GM18502 (cell line): ENCODE data around the gene BORCS5.

Experiments
- ATAC-seq: cut with Tn5 transposase; IDR thresholded peaks from one replicate; pipeline ENCODE4 v1.9.1; 2021; ENCODE audit warnings: mild to moderate bottlenecking; ENCODE audit not compliant: unreplicated experiment, poor library complexity

BORCS5 gene

DNA sequence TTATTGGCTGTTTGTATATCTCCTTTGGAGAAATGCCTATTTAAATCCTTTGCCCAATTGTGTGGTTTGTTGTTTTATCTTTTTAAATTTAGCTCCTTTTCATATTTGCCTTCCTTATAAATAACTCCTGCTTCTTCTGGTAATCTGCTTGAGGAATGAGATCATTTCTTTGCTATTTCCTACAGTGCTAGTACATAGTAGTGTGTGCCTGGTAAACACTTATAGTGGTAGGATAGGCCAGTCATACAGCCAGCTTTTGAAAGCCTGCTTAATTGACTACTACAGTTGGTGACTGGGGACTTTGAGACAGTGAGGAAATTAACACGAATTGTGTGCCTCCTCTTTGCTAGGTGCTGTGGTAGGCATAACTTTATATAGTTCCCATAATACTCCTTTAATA is 68.7 kb downstream of the BORCS5 start:
- ATAC-seq = no peak

DNA sequence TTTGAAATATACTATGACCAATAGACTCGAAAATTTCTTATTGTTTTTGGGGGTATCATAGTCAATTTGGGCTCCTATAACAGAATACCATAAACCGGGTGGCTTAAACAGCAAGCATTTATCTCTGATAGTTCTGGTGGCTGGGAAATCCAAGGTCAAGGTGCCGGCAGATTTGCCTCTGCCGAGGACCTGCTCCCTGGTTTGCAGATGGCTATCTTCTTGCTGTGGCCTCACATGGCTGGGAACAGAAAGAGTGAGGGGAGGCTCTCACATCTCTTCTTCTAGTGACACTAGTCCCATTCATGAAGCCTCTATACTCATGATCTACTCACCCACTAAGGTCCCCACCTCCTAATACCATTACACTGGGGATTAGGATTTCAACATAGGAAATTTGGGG is 70.7 kb downstream of the BORCS5 start:
- ATAC-seq = no peak

DNA sequence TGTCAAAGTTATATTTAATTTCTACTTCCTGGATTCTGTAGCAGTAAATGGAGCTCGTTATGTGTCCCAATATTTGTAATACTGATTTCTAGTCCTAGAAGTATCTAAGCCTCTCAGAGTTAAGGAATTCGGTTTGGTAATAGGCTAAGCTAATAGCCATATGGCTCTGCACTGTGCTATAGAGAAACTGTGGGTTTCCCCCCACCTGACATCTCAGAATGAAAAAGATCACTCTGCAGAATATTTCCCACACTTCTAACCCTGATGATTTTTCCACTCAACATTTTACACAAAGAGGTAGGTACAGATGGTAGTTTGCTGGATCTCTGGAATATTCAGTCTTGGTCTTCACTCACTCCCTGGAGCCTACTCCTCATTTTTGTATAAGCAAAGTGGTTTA is 71.2 kb downstream of the BORCS5 start:
- ATAC-seq = no peak

DNA sequence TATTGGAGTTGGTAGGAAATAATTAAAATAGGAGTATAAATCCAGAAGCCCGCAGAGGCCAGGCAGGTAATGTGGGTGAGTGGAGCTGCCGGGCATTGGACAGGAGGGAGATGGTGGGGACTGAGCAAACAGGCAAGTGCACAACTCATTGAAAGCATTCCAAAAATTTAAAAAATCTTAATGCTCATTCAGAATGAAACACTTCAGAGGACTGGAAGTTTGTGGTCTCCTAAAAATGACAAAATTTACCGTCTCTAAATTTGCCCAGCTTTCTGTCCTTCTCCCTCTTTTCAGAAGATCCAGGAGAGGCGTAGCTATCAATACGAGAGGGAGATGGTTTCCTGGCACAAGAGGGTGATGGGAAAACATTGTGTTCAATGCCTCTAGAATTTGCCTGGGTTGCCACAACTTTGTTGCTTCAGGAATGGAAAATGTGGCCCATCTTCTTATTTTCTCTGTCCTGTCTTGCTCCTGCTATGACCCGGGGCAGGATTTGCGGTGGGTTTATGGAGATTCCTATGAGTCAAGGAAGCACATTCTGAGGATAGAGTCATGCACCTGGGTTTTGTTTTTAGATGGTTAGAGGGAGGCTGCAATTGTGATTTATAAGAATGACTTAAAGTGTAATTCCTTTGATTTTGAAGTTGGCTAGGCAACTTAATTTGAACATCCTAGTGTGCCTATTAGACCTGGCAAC is 72.2 kb downstream of the BORCS5 start:
- no peak for ATAC-seq

DNA sequence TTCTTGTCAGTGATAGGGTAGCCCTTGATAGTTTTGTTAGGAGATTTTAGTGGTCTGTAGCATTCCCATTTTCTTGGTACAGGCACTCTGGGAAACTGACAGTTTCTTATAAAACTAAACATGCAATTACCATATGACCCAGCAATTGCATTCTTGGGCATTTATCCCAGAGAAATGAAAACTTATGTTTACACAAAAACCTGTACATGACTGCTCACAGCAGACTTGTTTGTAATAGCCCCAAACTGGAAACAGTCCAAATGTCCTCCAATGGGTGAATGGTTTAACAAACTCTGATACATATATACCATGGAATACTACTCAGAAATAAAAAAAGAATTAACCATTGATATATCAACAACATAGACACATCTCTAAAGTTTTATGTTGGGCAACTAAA is 75.5 kb downstream of the BORCS5 start:
- no peak for ATAC-seq

DNA sequence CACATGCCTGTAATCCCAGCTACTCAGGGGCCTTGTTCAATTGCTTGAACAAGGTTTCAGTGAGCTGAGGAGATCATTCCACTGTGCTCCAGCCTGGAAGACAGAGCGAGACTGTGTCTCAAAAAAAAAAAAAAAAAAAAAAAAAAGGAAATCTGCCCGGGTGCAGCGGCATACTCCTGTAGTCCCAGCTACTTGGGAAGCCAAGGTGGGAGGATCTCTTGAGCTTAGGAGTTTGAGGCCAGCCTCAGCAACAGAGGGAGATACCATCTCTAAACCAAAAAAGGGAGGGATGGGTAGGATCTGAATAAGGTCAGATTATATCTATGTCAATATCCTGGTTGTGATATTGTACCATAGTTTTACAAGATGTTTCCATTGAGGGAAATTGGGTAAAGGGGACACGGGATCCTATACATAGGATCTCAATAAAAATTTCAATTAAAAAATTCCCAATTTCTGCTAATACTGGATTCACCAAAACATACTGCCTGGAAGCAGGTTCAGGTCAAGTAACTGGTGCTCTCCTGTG is 76.4 kb downstream of the BORCS5 start:
- no peak for ATAC-seq

DNA sequence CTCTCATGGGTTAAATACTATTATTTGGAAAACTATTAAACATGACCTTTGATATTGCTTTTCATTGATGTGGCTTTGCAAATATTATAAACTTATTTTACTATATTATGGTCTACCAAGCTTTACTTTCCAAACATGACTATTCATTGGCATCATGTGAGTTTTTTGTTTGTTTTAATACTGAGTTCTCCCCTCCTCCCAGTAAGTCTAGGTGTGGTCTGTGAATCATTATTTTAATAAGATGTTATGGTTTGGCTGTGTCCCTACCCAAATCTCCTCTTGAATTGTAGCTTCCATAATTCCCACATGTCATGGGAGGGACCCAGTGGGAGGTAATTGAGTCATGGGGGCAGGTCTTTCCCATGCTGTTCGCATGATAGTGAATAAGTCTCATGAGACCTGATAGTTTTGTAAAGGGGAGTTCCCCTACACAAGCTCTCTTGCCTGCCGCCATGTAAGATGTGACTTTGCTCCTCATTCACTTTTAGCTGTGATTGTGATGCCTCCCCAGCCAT is 80.0 kb downstream of the BORCS5 start:
- ATAC-seq = no peak

DNA sequence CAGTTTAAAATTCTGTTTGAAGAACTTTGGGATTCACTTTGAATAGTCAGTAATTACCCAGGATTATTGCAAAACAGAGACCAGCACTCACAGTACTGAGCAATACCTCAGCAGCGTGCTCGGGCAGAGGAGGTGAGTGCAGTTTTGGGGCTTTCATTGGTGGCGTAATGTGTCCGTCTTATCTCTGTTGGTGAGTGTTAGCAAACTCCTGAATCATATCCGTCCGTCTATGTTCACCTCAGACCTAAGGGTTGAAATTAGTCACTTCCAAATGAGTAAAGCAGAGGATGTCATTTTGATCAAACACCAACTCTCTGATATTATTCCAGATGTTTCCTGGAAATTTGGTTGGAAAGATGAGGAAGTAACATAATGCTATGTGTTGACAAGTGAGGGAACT is 82.8 kb downstream of the BORCS5 start:
- ATAC-seq = no peak

DNA sequence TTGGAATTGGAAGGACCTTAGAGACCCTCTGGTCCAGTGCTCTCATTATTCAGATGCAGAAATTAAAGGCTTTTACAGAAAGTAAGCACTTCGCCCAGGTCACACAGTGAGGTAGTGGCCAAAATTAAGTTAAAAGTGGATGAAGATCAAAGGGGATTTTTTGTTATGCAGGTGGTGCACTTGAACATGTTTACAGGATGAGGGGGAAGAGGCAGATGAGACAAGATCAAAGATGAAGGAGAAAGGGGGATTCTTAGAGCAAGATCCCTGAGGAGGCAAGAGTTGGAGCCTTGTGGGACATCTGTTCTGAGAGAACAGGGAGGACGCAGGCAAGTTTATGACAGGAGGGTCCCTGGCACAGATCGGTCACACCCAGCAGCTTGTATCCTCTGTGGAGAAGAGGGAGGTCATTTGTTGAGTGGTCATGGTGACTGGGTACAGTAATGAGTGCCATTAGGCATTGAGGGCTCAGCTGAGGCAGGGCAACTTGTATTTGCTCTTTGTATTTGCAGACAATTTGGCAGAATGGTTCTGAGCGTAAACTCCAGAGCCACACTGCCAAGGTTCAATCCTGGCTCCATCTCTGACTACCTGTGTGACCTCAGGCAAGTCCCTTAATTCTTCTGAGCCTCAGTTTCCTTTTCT is 84.0 kb downstream of the BORCS5 start:
- ATAC-seq = no peak

DNA sequence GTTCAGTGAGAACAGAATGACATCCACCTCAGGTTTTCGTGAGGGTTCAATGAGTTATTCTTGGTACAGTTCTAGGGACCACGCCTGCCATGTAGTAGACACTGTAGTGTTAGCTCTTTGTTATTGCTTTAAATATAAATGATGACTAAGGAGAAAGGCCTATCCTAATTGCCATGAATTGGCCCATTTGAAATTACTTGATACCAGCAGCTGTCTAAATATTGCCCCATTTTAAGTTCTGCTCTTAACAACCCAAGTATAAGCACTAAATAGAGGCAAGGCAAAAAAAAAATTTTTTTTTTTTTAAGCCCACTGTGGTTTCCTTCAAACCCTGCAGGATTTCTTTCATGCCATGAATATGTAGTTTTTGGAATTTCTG is 84.5 kb downstream of the BORCS5 start:
- no peak for ATAC-seq

DNA sequence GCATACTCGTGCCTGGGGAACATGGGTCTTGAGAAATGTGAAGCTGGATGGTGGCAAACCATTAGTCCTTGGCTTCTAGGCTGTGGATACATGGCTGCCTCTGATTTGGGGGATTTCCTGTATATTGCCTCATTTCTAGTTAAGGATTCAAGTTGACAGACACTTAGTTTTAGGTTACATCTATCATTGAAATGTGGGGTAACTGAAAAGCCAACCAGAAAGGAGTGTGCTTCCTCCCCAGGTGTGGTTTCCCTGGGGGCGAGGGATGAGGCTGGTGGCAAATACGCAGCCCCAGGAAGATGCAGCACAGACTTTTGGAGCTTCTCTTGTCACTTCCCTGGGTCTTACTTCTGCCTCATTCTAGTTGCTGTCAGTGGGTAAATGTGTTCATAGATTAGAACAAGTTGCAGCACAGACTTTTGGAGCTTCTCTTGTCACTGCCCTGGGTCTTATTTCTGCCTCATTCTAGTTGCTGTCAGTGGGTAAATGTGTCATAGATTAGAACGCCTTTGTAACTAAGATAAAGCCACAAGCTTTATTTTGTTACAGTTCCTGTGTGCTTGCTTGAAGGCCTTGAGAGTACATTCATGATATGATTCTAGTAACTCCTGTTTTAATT is 85.1 kb downstream of the BORCS5 start:
- no peak for ATAC-seq

DNA sequence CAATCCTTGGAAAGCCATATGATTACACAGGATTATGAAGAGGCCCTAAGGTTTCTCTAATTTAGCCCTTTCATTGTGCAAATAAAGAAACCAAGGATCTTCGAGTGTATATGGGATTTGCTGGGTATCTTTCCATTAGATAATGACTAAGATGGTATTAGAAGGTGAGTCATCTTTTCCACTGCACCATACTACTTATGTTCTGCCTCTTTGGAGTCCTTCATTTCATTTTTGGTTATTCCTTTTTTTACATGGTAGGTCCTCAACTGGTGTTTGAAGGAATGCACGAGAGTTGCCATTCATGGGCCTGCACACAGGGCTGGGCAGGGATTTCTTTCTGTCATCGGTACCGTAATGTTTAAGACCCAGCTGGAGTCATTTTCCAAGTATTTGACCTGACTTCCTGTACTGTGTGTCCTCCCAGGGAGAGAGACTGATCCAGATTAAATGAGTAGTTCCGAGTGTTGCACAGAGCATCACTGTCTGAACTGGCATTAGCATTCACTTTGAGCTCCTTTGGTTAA is 85.7 kb downstream of the BORCS5 start:
- no peak for ATAC-seq

DNA sequence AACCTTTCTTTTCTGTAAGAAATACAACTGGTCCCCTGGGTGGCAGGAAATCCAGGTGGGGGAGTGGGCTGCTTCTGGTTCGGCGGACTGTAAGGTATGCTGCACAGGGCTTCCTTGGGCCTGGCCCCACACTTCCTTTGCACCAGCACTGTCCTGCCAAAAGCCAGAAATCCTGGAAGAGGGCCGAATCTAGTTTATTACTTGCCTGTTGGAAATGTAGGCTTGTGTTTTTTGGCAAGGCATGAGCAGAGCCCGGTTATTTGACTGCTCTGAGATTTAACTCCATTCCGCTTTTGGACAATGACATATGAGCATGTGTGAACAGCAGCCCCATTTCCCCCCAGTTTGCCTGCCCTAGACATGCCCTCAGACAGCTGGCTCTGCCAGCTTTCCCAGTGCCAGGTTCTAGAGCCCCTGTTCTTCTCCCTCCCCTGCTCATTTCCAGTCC is 86.6 kb downstream of the BORCS5 start:
- ATAC-seq = no peak

DNA sequence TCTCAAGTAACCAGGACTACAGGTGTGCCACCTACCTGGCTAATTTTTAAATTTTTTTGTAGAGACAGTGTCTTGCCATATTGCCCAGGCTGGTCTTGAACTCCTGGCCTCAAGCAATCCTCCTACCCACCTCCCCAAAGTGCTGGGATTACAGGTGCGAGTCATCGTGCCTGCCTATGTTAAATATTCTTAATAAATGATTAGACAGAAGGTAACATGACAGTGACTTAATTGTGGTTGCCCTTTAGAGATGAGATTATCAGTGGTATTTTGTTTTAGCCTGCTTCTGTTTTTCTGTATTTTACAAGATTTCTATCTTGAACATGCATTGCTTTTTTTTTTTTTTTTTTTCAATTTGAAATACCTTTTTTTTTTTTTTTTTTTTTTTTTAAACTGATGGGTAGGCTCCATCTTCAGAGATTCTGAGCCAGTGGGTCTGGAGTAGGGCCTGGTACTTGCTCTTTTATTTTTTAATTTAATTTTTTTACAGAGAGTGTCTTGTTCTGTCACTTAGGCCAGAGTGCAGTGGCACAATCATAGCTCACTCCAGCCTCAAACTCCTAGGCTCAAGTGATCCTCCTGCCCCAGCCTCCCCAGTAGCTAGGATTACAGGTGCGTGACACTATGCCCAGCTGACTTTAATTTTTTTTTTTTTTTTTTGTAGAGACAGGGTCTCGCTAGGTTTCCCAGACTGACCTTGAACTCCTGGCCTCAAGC is 88.4 kb downstream of the BORCS5 start:
- no peak for ATAC-seq

DNA sequence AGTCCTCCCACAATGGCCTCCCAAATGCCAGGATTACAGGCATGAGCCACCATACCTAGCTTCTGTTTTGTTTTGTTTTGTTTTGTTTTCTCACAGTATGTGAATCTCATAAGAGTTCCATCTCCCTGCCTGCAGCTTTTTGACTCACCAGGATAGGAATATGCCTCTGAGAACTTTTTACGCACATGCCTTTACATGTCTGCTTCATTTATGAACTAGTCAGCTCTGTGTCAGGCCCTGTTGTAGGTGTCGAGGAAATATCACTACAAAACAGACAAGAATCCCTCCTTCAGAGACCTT is 89.0 kb downstream of the BORCS5 start:
- no peak for ATAC-seq

DNA sequence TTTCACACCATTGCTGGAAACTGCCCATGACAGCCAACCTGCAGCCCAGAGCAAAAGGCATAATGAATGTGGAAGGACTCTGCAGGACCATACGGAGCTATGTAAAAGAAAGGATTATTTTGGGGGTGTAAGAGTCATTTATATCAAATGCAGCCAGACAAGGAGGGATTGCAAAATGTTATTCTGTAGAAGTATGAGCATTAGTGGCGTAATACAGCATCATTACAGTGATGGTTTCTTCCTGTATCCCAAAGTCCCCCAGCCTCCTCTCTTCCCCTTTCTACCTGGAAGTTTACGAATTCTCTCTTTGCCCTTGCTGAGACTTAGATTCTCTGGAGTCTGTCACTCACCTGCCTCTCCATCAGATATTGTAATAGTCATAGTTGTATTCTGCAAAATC is 89.9 kb downstream of the BORCS5 start:
- no peak for ATAC-seq

DNA sequence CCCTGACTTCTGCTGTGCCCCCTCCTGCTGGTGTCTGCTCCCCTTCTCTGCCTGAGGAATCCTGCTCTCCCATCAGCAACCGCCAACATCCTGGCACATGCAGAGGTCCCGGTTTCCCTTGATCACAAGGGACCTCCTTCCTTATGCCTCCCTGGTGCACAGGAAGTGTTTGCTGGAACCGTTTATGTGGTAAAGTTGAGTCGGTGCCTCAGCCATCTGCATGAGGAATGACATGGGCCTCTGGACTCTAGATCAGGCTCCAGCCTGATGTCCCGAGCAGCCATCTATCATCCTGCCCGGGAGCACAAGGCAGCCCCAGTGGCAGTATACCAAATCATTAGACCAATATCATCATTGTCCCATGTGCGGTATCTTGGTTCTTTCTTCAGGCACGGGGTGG is 90.4 kb downstream of the BORCS5 start:
- no peak for ATAC-seq

DNA sequence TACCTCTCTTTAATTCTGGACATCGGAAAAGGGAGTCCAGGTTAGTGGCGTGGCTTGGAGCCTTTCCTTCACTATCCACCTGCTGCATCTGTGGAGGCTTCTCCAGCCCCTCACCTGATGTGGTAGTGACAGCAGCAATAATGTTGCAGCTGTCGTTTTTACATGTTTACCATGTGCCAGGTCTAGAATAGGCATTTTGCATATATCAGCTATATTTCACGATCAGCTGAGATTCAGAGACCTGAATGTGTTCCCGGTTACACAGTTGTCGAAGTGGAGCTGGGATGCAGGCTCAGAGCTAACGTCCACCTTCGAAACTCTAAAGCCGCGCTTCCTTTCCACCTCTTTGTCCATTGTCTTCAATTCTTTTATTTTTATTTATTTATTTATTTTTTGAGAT is 91.0 kb downstream of the BORCS5 start:
- ATAC-seq = no peak

DNA sequence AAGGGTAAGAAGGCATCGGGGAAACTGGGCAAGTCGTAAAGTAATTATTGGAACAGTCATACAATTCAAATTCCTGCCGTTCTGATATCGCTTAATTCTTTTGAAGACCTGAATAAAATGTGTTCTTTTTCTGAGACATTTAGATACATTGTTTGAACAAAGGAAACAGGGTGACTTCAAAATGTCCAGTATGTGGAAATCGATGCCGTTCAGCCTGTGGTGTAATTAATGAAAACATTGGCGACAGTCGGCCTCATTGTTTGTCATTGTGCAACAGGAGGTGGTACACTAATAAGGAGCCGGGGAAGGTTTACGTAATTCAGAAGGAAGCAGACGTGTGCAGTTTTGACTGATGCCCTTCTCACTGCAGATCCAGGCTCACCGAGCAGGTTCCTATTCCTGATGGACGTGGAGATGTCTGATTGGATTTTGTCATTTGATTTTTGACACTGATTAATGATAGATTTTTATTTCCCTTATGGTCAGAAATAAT is 92.7 kb downstream of the BORCS5 start:
- ATAC-seq = no peak

DNA sequence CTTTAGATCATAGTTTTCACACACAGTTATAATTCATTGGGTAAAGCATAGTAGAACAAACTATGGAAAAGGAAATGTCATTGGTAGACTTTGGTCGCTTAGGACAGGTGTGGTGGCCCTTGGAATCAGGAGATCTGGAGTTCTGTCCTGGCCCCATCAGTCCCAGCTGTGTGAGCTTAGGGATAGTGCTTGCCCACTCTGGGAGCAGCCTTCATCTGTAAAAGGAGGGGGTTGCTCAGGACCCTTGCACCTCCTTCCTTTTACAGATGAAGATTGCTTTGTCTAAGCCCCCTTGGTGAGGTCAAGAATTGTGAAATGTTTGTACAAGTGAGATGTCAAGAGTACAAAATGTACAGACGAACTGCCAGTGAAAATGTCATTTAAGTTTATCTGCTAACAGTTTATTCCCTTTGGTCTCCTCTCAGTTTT is 93.2 kb downstream of the BORCS5 start:
- no peak for ATAC-seq

DNA sequence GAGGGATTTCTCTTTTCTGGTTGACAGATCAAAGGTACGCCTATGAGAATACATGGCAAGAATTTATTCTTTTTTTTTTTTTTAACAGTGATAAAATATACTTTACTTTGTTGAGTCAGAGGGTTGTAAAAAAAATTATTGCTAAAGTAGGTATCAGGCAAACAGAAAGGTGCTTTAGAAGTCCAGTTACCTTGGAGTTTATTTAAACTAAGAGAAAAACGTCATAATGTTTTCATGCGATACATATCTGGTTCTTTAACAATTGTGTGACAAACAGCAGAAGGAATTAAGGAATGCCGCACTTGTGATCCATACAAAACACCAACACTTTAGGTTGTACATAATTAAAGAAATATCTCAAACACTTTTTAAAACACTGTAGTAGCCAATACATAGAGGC is 94.2 kb downstream of the BORCS5 start:
- no peak for ATAC-seq
